Measurements from ENCODE around the gene PORCN. TPM values are rescaled to one million over a fixed set of nuclear protein-coding genes. Genes with fewer than 3 reads are reported as not detected.

PORCN gene
- total RNA-seq, 4 donors from 2014 or later, result 11.4 to 18.7 (median 12.3) TPM

- DNase-seq (no peak), ATAC-seq (no peak)
- TF ChIP-seq POLR2A (IDR thresholded peaks at IDR 0.05) (no peak), CTCF (IDR thresholded peaks at IDR 0.05 in 4 of 5, conservative IDR thresholded peaks at IDR 0.05 in 1 of 5) (no peak)
- peak overlapping the region; percentile 41 to 81 (median 72) for H3K4me3 ChIP-seq
- H3K27ac ChIP-seq, result peak overlapping the region; percentile 91 to 96 (median 92)
- intact Hi-C loops (cut with DNase I; ENCODE audit: low total_unique reads) (loop anchor here (1.0 to 10.0 kb wide), 4 partner anchors 30 to 266 kb away; partner anchors contain the start of genes FTSJ1, HDAC6, PORCN and RBM3), in situ Hi-C loops (cut with MboI; ENCODE audit: low sequenced_read_pairs in 4 of 4) (no loop called here)
- H3K36me3 ChIP-seq, result peaks cover 0 to 4% of the 10 kb centered on the region in 2 donors
- H3K9me3 ChIP-seq, result no peaks in the 10 kb centered on the region
- H3K27me3 ChIP-seq, result no peaks in the 10 kb centered on the region
- peaks cover 0 to 3% of the 10 kb centered on the region in 2 donors for H3K4me1 ChIP-seq
Observed at GRCh38 chrX:48538641-48539344, 30.0 kb downstream of the PORCN start.

DNA sequence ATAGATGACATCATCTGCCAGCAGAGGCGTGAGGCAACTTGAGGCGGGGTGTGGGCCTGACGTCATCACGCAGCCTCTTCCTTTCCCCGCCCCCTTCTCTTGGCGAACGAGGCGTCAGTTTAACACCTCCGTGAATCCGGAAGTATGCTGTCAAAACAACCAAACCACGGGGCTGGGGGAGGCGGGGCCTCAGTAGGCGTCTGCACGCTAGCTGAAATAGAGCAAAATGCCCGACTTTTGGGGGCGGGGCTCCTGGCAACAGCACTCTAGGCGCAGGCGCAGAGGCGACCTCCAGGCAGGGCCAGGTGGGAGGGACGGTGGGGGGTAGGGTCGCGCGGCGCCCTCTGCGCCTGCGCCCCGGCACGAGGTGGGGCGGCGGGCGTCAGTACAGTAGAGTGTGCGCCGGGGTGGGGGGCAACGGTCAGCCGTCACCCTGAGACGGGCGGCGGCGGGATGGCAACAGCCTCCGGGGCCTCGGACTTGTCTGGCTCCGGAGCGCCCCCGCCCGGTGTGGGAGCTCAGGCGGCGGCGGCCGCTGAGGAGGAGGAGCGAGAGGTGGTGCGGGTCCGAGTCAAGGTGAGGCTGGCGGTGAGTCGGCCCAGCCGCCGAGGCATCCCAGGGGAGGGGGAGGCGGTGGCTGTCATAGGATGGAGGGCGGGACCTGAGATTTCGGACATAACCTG is 30.7 kb downstream of the PORCN start, which contains the start of gene TBC1D25:
TBC1D25 (plus strand) TSS at position 370 of the 683 bp plus-strand sequence; CDS start at position 454, 84 bp downstream.
- Histone ChIP-seq H3K9me3 (no peaks in the 10 kb centered on the region), H3K27ac (peak within 1 kb of the TSS; percentile 91 to 96 (median 92)), H3K36me3 (peaks cover 0 to 7% of the 10 kb centered on the region in 2 donors), H3K4me3 (peak within 1 kb of the TSS; percentile 70 to 82 (median 78)), H3K27me3 (no peaks in the 10 kb centered on the region), H3K4me1 (peaks cover 0 to 3% of the 10 kb centered on the region in 2 donors)
- intact Hi-C loops (cut with DNase I; ENCODE audit: low total_unique reads), result loop anchor here (1.0 to 10.0 kb wide), 4 partner anchors 31 to 265 kb away; partner anchors contain the start of genes FTSJ1, HDAC6, PORCN and RBM3
- ATAC-seq, result peak; percentile 94 to 97
- DNase-seq, result peak; percentile 95 to 98
- TF ChIP-seq CTCF (IDR thresholded peaks at IDR 0.05 in 4 of 5, conservative IDR thresholded peaks at IDR 0.05 in 1 of 5) (peak; percentile 8 to 41 (median 30)), POLR2A (IDR thresholded peaks at IDR 0.05) (peak; percentile 66 to 75)
- in situ Hi-C loops (cut with MboI; ENCODE audit: low sequenced_read_pairs in 4 of 4), result no loop called here

GRCh38 chrX:48540028-48540375 is 31.2 kb downstream of the PORCN start:
- TF ChIP-seq CTCF (IDR thresholded peaks at IDR 0.05 in 4 of 5, conservative IDR thresholded peaks at IDR 0.05 in 1 of 5) (no peak), POLR2A (IDR thresholded peaks at IDR 0.05) (no peak)
- peak; percentile 49 to 54 for ATAC-seq
- peaks cover 0 to 3% of the 10 kb centered on the region in 2 donors for H3K4me1 ChIP-seq
- intact Hi-C loops (cut with DNase I; ENCODE audit: low total_unique reads) (no loop called here), in situ Hi-C loops (cut with MboI; ENCODE audit: low sequenced_read_pairs in 4 of 4) (no loop called here)
- H3K4me3 ChIP-seq, result peak overlapping the region; percentile 70 to 82 (median 78)
- H3K27me3 ChIP-seq, result no peaks in the 10 kb centered on the region
- DNase-seq, result peak in 1 of 2 donors; percentile 29
- H3K9me3 ChIP-seq, result no peaks in the 10 kb centered on the region
- H3K27ac ChIP-seq, result peak overlapping the region; percentile 91 to 96 (median 92)
- H3K36me3 ChIP-seq, result peaks cover 0 to 11% of the 10 kb centered on the region in 2 donors

- H3K27me3 ChIP-seq, result no peaks in the 10 kb centered on the region
- ATAC-seq, result no peak
- peak overlapping the region; percentile 70 to 82 (median 78) for H3K4me3 ChIP-seq
- no peak for TF ChIP-seq POLR2A (IDR thresholded peaks at IDR 0.05)
- no peak for TF ChIP-seq CTCF (IDR thresholded peaks at IDR 0.05 in 4 of 5, conservative IDR thresholded peaks at IDR 0.05 in 1 of 5)
- in situ Hi-C loops (cut with MboI; ENCODE audit: low sequenced_read_pairs in 4 of 4), result no loop called here
- H3K36me3 ChIP-seq, result peaks cover 0 to 12% of the 10 kb centered on the region in 2 donors
- DNase-seq, result no peak
- intact Hi-C loops (cut with DNase I; ENCODE audit: low total_unique reads), result no loop called here
- peaks cover 0 to 3% of the 10 kb centered on the region in 2 donors for H3K4me1 ChIP-seq
- H3K9me3 ChIP-seq, result no peaks in the 10 kb centered on the region
- peak overlapping the region; percentile 91 to 96 (median 92) for H3K27ac ChIP-seq
Observed at GRCh38 chrX:48540480-48540879, 31.7 kb downstream of the PORCN start.

All from gastrocnemius medialis (tissue), 4 donors.